Skeletal muscle tissue (tissue), 4 donors: ENCODE data around the gene NUDT14. TPM values are rescaled to one million over a fixed set of nuclear protein-coding genes. Genes with fewer than 3 reads are reported as not detected.

Source experiments
- H3K27ac ChIP-seq: one replicate; pipeline ENCODE4 v1.7.0; 2013; ENCODE audit warnings: mild to moderate bottlenecking, low read depth, low read length, inconsistent platforms
- H3K27me3 ChIP-seq, 3 donors: one replicate each; pipeline ENCODE4 v1.7.0; 2013; ENCODE audit warnings: low read length in 3 of 3; ENCODE audit not compliant: control insufficient read depth in 3 of 3, insufficient read depth in 3 of 3
- H3K36me3 ChIP-seq, 3 donors: one replicate each; pipeline ENCODE4 v1.7.0; 2013; ENCODE audit warnings: low read length in 3 of 3; ENCODE audit not compliant: control insufficient read depth in 3 of 3, insufficient read depth in 3 of 3
- H3K4me1 ChIP-seq, 3 donors: one replicate each; pipeline ENCODE4 v1.7.0; 2013; ENCODE audit warnings: low read length in 3 of 3, mild to moderate bottlenecking in 3 of 3; ENCODE audit not compliant: control insufficient read depth in 3 of 3, insufficient read depth in 3 of 3
- H3K4me3 ChIP-seq, 3 donors: one replicate each; pipeline ENCODE4 v1.7.0; 2013; ENCODE audit warnings: low read length in 3 of 3
- H3K9ac ChIP-seq, 3 donors: one replicate each; pipeline ENCODE4 v1.7.0; 2013; ENCODE audit warnings: low read length in 3 of 3, mild to moderate bottlenecking in 3 of 3, moderate library complexity in 2 of 3, low read depth in 1 of 3
- H3K9me3 ChIP-seq, 3 donors: one replicate each; pipeline ENCODE4 v1.7.0; 2013; ENCODE audit warnings: low read length in 3 of 3; ENCODE audit not compliant: control insufficient read depth in 3 of 3
- total RNA-seq: library from RNA; depleted of rRNA; stranded (reverse); fragments of >200 nt; gene quantifications from one replicate; pipeline ENCODE4 v1.2.3, GENCODE V29; 2014
- donor health status: Osteomylitis.

NUDT14 gene
- total RNA-seq, 1 donor from 2014 or later, result 17.2 TPM

GRCh38 chr14:105144026-105144665 lies 37.0 kb downstream of the NUDT14 start:
- Histone ChIP-seq H3K36me3 (peaks cover 36 to 60% (median 50%) of the 10 kb centered on the region in 3 donors), H3K27me3 (no peaks in the 10 kb centered on the region), H3K27ac (no peak overlapping the region), H3K9me3 (peaks cover 1 to 5% (median 3%) of the 10 kb centered on the region in 3 donors), H3K4me3 (no peak overlapping the region), H3K4me1 (no peaks in the 10 kb centered on the region), H3K9ac (no peak overlapping the region)

GRCh38 chr14:105143451-105144025 lies 37.6 kb downstream of the NUDT14 start:
- Histone ChIP-seq H3K27me3 (no peaks in the 10 kb centered on the region), H3K4me1 (no peaks in the 10 kb centered on the region), H3K9me3 (peaks cover 1 to 5% (median 3%) of the 10 kb centered on the region in 3 donors), H3K9ac (no peak overlapping the region), H3K36me3 (peaks cover 36 to 58% (median 50%) of the 10 kb centered on the region in 3 donors), H3K4me3 (no peak overlapping the region), H3K27ac (no peak overlapping the region)

DNA sequence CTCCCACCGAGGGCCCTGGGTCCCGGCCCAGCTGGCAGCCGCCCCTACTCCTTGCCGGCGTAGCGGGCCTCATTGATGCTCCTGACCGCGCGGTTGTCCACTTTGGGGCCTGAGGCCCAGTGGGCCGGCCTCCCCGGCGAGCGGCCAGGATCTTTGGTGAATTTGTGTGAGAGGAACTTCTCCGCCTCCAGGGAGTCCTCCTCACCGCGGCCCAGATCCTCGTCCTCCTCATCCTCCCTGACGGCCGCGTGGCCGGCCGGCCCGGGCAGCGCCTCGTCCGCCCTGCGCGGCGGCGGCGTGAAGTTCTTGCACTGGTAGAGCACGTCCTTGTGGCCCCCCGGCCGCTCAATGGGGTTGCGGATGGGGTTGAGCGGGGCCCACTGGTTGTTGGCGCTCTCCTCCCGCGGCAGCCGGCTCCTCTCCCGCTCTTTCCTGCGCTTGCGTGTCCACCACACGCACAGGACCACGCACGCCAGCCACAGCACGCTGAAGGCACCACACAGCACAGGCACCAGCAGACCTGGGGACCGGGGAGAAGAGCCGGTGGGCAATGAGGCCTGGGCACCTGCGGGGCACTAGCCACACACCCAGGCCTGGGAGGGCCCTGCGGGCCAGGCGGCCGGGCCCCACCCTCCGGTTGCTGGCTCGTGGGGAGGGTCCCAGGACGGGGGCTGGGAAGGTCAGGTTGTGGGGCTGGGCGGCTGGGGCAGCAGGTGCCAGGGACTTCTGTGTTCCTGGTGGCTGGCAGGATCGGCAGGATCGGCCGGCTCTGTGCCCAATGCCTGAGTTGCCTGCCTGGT lies 38.3 kb downstream of the NUDT14 start:
- H3K4me3 ChIP-seq, result no peak overlapping the region
- no peaks in the 10 kb centered on the region for H3K27me3 ChIP-seq
- H3K4me1 ChIP-seq, result no peaks in the 10 kb centered on the region
- H3K27ac ChIP-seq, result no peak overlapping the region
- no peak overlapping the region for H3K9ac ChIP-seq
- H3K36me3 ChIP-seq, result peaks cover 36 to 53% (median 46%) of the 10 kb centered on the region in 3 donors
- peaks cover 1 to 5% (median 3%) of the 10 kb centered on the region in 3 donors for H3K9me3 ChIP-seq

- H3K4me3 ChIP-seq, result no peak overlapping the region
- H3K36me3 ChIP-seq, result peaks cover 32 to 46% (median 42%) of the 10 kb centered on the region in 3 donors
- H3K4me1 ChIP-seq, result no peaks in the 10 kb centered on the region
- no peak overlapping the region for H3K27ac ChIP-seq
- no peaks in the 10 kb centered on the region for H3K27me3 ChIP-seq
- H3K9ac ChIP-seq, result no peak overlapping the region
- H3K9me3 ChIP-seq, result peaks cover 1 to 5% (median 3%) of the 10 kb centered on the region in 3 donors
These were observed 39.4 kb downstream of the NUDT14 start for GRCh38 chr14:105141486-105142281.

GRCh38 chr14:105141026-105141425 lies 40.1 kb downstream of the NUDT14 start:
- Histone ChIP-seq H3K27me3 (no peaks in the 10 kb centered on the region), H3K36me3 (peaks cover 27 to 39% (median 36%) of the 10 kb centered on the region in 3 donors), H3K9me3 (peaks cover 1 to 5% (median 3%) of the 10 kb centered on the region in 3 donors), H3K4me3 (no peak overlapping the region), H3K9ac (no peak overlapping the region), H3K4me1 (no peaks in the 10 kb centered on the region), H3K27ac (no peak overlapping the region)

DNA sequence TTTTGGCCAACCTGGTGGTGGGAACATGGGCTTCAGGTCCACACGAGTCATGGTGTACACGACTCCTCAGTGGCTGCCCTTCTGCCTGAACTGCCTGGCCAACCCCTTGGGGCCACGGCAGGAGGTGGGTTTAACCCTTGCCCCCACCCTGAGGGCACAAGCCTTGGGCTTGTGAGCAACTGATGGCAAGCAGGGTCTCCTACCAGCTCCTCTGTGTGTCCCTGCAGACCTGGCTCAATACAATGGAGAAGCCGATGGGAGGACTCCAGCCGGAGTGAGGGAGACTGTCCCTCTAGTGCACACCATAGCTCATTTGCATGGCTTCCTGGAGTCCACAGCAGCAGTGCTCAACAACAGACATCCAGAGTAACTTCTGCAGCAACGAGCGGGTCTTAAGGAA lies 40.5 kb downstream of the NUDT14 start:
- Histone ChIP-seq H3K27ac (no peak overlapping the region), H3K4me3 (no peak overlapping the region), H3K27me3 (no peaks in the 10 kb centered on the region), H3K36me3 (peaks cover 23 to 36% (median 34%) of the 10 kb centered on the region in 3 donors), H3K4me1 (no peaks in the 10 kb centered on the region), H3K9me3 (peaks cover 1 to 5% (median 3%) of the 10 kb centered on the region in 3 donors), H3K9ac (no peak overlapping the region)

- Histone ChIP-seq H3K9me3 (peaks cover 1 to 5% (median 3%) of the 10 kb centered on the region in 3 donors), H3K27ac (no peak overlapping the region), H3K4me1 (no peaks in the 10 kb centered on the region), H3K4me3 (no peak overlapping the region), H3K36me3 (peaks cover 20 to 30% (median 27%) of the 10 kb centered on the region in 3 donors), H3K9ac (no peak overlapping the region), H3K27me3 (no peaks in the 10 kb centered on the region)
These were observed 41.3 kb downstream of the NUDT14 start for GRCh38 chr14:105139831-105140239.

- Histone ChIP-seq H3K36me3 (peaks cover 18 to 28% (median 23%) of the 10 kb centered on the region in 3 donors), H3K9me3 (peaks cover 1 to 5% (median 3%) of the 10 kb centered on the region in 3 donors), H3K27me3 (no peaks in the 10 kb centered on the region), H3K9ac (no peak overlapping the region), H3K27ac (no peak overlapping the region), H3K4me3 (no peak overlapping the region), H3K4me1 (no peaks in the 10 kb centered on the region)
These were observed 41.8 kb downstream of the NUDT14 start for GRCh38 chr14:105139212-105139825.

DNA sequence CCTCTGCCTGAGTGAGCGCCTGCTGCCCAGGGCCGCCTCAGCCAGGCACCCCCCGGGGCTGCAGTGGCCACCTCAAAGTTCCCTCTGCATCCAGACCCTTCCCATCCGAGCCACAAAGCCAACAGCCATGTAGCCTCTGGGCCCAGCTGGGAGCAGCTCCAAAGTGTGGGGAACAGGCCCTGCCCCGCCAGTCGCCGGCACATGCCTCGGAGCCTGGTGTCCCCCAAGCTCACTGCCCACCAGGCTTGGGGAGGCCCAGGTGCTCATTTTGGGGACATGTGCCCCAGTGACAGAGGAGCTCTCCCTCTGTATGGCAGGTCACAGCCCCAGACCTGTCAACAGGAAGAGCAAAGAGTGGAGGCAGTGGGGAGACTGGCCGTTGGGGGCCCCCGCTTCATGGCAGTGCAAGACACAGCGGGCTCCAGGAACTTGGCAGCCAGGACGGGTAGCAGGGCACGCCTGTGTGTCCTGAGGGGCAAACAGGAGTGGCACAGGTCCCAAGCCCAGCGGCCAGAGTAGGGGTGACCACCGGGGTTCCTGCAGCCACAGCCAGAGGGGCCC lies 42.5 kb downstream of the NUDT14 start:
- peaks cover 1 to 5% (median 3%) of the 10 kb centered on the region in 3 donors for H3K9me3 ChIP-seq
- no peak overlapping the region for H3K27ac ChIP-seq
- H3K27me3 ChIP-seq, result no peaks in the 10 kb centered on the region
- no peak overlapping the region for H3K4me3 ChIP-seq
- peaks cover 17 to 25% (median 21%) of the 10 kb centered on the region in 3 donors for H3K36me3 ChIP-seq
- no peak overlapping the region for H3K9ac ChIP-seq
- no peaks in the 10 kb centered on the region for H3K4me1 ChIP-seq
